ES-I3 (cell line): ENCODE data around the gene CHST3.

ENCODE experiments used
- H3K36me3 ChIP-seq: 2 replicates; pipeline ENCODE4 v1.6.1; 2013; ENCODE audit warnings: mild to moderate bottlenecking, low read length, control low read depth, moderate library complexity; ENCODE audit not compliant: insufficient read depth
- H3K4me1 ChIP-seq: 2 replicates; pipeline ENCODE4 v1.6.1; 2013; ENCODE audit warnings: mild to moderate bottlenecking, control low read depth, low read length; ENCODE audit not compliant: insufficient read depth
- H3K9ac ChIP-seq: 2 replicates; pipeline ENCODE4 v1.6.1; 2013; ENCODE audit warnings: low read depth, mild to moderate bottlenecking, low read length, moderate library complexity
- H3K9me3 ChIP-seq: 2 replicates; pipeline ENCODE4 v1.6.1; 2013; ENCODE audit warnings: mild to moderate bottlenecking, low read length, moderate library complexity; ENCODE audit not compliant: control insufficient read depth, insufficient read depth

Gene CHST3

DNA sequence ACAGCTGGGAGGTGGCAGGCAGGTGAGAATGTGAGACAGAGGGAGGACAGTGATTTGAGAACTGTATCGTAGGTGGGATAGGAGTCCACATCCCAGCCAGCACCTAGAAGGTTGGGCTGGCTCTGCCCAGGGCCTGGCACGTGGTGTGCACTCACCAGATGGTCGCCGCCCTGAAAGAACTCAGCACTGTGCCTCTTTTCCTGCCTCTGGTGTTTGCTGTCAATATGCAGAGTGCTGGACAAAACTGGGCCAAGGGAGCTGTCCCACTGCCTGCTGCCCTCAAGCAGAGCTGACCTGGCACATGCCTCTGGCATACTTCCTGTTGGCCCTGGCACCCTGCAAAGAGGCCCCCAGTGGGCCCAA, 36.8 kb downstream of the CHST3 start:
- peaks cover 26% of the 10 kb centered on the region; the same call in 1 of the 2 replicates for H3K4me1 ChIP-seq
- no peaks in the 10 kb centered on the region for H3K36me3 ChIP-seq
- no peaks in the 10 kb centered on the region for H3K9me3 ChIP-seq
- no peak overlapping the region for H3K9ac ChIP-seq

DNA sequence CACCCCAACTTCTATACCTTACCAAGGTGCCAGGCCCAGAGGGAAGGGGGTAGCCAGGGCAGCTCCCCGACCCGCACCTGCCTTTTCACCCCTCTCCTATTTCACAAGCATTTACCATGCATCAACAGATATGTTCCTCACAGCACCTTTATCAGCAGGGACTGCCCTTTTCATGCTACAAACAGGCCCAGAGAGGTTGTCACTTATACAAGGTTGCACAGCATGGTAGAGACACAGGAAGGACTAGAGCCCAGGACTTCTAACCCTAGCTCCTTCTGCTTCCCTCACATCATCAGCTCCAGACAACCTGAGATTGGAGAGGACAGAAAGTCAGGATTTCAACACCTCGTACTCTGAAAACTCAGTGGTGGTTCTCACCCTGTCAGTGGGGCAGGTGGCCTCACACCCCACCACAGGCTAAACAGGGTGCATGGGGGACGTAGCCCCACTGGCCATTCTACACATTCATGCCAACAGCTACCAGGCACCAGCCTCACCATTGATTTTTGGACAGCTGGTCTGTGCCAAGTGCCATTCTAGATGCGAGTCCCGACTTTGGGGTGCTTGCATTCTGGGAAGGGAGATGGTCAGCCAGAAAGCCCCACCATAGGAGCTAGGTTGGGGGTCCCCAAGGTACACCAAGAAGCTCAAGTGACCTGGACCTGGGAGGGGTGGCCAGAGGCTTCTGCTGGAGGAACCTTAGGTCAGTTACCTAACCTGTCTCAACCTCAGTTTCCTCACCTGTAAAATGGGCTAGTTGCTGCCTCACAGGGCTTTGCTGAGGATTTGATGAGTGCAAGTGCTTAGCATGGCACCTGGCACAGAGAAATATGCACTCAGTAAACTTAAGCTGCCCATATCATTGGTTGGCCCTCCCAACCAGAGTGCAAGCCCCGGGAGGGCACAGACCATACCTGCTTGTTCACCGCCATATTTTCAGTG, 38.4 kb downstream of the CHST3 start:
- no peak overlapping the region for H3K9ac ChIP-seq
- H3K4me1 ChIP-seq, result peaks cover 26% of the 10 kb centered on the region; the same call in 1 of the 2 replicates
- H3K9me3 ChIP-seq, result no peaks in the 10 kb centered on the region

DNA sequence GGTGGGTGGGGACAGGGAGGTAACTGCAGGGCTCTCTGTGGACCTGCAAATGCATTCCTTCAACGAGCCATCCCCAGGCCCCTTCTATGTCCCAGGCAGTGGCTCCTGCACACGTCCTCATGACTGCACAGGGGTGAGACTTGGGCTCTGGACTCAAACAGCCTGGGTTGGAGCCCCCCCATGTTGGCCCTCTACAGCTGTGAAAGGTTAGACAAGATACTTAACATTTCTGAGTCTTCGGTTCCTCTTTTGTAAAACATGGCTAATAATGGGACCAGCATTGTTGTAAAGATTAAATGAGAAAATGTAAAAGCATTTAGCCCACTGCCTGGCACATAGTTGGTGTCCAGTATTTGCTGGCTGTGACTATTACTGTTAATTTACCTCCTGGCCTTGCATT, 41.8 kb downstream of the CHST3 start:
- no peak overlapping the region for H3K9ac ChIP-seq
- H3K36me3 ChIP-seq, result no peaks in the 10 kb centered on the region; the same call in 1 of the 2 replicates
- peaks cover 14% of the 10 kb centered on the region; the same call in 1 of the 2 replicates for H3K4me1 ChIP-seq
- no peaks in the 10 kb centered on the region for H3K9me3 ChIP-seq

More for the DNA sequence above, 38.4 kb downstream of the CHST3 start:
- H3K36me3 ChIP-seq, result no peaks in the 10 kb centered on the region

DNA sequence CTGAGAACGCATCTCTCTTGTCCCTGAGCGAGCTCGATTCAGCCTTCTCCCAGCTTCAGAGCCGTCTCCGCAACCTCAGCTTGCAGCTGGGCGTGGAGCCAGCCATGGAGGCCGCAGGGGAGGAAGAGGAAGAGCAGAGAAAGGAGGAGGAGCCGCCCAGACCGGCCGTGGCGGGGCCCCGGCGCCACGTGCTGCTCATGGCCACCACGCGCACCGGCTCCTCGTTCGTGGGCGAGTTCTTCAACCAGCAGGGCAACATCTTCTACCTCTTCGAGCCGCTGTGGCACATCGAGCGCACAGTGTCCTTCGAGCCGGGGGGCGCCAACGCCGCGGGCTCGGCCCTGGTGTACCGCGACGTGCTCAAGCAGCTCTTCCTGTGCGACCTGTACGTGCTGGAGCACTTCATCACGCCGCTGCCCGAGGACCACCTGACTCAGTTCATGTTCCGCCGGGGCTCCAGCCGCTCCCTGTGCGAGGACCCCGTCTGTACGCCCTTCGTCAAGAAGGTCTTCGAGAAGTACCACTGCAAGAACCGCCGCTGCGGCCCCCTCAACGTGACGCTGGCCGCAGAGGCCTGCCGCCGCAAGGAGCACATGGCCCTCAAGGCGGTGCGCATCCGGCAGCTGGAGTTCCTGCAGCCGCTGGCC, 43.2 kb downstream of the CHST3 start:
- no peaks in the 10 kb centered on the region; the same call in 1 of the 2 replicates for H3K36me3 ChIP-seq
- no peak overlapping the region for H3K9ac ChIP-seq
- H3K9me3 ChIP-seq, result no peaks in the 10 kb centered on the region
- H3K4me1 ChIP-seq, result peaks cover 14% of the 10 kb centered on the region; the same call in 1 of the 2 replicates

DNA sequence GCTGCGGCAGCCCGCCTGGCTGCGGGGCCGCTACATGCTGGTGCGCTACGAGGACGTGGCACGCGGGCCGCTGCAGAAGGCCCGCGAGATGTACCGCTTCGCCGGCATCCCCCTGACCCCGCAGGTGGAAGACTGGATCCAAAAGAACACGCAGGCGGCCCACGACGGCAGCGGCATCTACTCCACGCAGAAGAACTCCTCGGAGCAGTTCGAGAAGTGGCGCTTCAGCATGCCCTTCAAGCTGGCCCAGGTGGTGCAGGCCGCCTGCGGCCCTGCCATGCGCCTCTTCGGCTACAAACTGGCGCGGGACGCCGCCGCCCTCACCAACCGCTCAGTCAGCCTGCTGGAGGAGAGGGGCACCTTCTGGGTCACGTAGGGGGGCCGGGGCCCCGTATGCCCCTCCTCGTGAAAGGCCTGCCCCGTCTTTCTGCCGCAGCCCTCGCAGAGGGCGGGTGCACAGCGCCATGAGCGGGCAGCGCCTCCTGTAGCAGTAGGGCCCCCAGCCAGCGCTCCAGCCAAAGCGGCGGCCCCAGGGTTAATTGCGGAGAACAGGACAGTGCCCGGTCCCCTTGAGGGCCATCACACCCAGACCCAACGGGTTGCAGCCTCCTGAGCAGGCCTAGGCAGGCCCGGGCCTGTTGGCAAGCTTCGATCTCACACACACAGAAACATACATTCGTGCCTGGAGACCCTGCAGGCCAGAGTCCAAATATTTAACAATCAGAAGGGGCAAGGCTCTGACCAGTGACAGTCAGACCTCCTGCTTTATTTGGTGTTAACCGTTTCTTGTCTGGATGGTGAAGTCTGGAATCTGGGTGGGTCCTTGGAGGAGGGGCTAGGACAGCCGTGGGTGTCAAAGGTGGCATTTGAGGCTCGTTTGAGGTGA, 44.1 kb downstream of the CHST3 start:
- peaks cover 14% of the 10 kb centered on the region; the same call in 1 of the 2 replicates for H3K4me1 ChIP-seq
- no peak overlapping the region for H3K9ac ChIP-seq
- H3K9me3 ChIP-seq, result no peaks in the 10 kb centered on the region
- H3K36me3 ChIP-seq, result no peaks in the 10 kb centered on the region; the same call in 1 of the 2 replicates

DNA sequence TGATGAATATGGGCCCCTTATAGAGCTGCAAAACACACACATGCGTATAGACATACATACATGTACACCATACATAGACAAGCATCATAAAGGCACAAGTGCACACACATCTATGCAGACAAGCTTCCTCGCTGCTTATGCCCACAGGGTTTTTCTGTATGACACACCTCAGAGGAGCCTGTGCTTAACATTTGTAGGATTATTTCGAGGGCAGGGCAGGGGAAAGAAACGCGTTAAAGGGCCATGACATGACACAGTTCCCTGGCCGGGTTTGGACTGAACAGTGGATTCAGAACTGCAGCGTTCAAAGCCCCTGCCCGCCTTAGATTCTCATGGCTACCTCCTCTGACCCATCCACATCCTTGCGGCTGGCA, 44.8 kb downstream of the CHST3 start:
- Histone ChIP-seq H3K4me1 (peaks cover 14% of the 10 kb centered on the region; the same call in 1 of the 2 replicates), H3K9me3 (no peaks in the 10 kb centered on the region), H3K9ac (no peak overlapping the region), H3K36me3 (no peaks in the 10 kb centered on the region; the same call in 1 of the 2 replicates)

DNA sequence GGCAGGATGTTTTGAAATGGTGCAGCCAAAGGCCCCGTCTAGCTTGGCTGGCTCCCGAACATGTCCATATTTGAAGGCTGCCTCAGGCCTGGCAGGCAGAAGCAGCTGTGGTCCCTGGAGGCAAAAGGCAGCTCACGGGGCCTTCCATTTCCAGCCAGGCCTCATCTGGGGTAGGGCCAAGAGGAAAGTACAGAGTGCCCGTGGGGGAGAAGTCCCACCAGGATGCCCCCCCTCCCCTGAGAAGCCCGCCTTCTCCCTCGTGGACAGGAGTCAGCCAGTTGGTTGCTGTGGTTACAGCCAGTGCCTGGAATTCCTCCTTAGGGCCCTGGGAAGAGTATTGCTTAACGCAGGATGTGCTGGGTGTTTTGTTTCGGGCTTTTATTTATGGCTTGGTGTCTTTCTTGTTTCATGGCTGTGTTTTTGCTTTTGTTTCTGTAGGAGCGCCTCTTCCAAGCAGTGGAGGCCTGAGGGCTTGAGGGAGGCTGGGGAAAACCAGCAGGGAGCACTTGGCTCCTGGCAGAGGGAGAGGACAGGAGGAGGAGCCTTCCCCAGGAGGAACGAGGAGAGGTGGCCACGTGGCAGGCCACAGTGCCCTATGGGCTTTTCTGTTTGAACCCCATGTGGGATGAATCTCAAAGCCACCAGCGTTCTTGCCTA, 45.4 kb downstream of the CHST3 start:
- Histone ChIP-seq H3K9ac (no peak overlapping the region), H3K4me1 (peaks cover 14% of the 10 kb centered on the region; the same call in 1 of the 2 replicates), H3K36me3 (no peaks in the 10 kb centered on the region; the same call in 1 of the 2 replicates), H3K9me3 (no peaks in the 10 kb centered on the region)

DNA sequence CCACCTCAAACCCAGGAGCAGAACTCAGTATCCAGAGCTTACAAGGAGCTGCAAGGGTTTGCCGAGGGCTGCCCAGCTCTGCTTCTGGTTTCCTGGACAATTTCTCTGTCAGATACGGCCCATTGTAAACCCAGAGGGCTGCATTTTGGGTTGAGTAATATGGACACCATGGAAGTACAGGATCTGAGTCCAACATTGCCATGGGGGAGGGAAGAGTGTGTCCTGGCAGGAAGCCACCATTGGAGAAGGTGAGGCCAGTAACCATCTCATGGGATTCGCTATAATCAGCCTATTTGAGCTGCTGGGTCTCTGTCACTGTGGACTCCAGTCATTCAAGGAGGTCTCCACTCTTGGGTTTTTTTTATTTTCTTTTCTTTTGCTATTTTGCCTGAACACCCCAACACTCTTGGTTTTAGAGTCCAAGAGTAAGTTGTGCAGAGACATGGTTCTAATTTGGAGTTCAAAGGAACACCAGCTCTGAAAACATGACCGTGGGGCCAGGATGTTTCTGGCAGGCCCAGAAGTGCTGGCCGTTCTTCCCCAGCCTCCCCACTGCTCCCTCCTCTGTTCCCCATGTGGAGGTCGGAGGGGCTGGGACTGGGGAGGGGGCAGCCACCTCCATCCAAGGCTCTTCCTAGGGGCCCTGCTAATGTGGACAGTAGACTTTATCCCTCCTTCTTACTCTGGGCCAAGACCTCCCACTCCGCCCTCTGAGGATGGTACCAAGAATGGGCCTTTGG, 46.2 kb downstream of the CHST3 start:
- no peaks in the 10 kb centered on the region; the same call in 1 of the 2 replicates for H3K36me3 ChIP-seq
- peaks cover 14% of the 10 kb centered on the region; the same call in 1 of the 2 replicates for H3K4me1 ChIP-seq
- H3K9me3 ChIP-seq, result no peaks in the 10 kb centered on the region
- no peak overlapping the region for H3K9ac ChIP-seq

DNA sequence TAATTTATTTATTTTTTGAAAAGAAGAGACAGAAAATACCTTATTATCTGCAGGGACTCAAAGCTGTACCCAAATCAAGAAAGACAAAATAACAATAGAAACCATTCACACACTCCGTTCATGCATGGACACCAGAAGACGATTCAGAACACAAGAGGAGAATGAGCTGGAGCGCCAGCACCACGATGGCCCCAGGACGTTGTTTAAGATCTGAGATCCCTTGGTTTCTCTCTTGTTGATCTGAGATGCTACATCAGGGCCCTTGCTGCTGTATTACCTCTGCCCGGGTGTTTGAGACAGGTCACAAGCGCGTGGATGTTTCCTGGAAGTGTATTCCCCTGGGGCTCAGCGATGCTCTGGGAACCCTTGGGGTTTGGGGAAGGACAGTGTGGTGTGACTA, 46.8 kb downstream of the CHST3 start:
- Histone ChIP-seq H3K9ac (no peak overlapping the region), H3K9me3 (no peaks in the 10 kb centered on the region), H3K36me3 (no peaks in the 10 kb centered on the region; the same call in 1 of the 2 replicates), H3K4me1 (peaks cover 14% of the 10 kb centered on the region; the same call in 1 of the 2 replicates)

DNA sequence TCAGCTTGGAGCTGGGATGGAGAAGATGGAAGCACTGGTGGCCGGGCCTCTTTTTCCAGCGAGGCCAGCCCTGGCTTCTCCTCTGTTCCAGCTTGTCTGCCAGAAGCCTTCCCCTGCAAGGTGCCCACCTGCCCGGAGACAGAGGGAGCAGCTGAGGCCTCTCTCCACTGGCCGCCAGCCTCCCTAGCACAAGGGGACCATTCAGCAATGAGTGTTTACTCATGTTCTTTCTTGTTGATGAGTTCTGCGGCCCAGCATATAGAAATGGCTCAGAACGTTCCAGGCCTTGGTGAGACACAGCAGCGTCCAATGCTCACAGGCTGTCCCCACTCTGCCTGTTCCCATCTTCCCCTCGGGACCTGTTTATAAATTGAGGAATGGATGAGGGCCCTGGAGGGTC, 47.3 kb downstream of the CHST3 start:
- Histone ChIP-seq H3K9me3 (no peaks in the 10 kb centered on the region), H3K9ac (no peak overlapping the region), H3K4me1 (peaks cover 14% of the 10 kb centered on the region; the same call in 1 of the 2 replicates), H3K36me3 (no peaks in the 10 kb centered on the region; the same call in 1 of the 2 replicates)

DNA sequence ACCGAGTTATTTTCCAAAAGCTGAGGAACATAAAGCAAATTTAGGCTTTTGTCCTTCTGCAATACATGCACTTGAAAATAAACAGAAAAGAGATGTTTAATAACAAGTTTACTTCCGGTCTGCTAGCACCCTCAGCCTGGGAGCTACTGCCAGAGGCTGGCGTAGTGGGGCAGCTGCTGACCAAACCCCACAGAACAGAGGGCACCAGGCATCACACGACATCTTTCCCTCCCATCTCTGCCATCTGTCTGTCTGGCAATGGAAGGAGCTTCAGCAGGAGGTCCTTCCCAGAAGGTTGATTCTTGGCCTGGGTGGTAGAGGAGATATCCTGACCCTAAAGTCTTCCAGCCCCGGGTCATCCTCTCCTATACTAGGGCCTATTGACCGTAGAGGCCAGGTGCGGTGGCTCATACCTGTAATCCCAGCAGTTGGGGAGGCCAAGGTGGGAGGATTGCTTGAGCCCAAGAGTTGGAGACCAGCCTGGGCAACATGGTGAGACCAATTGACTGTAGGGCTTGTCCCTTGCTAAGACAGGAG, 47.8 kb downstream of the CHST3 start:
- Histone ChIP-seq H3K36me3 (no peaks in the 10 kb centered on the region; the same call in 1 of the 2 replicates), H3K4me1 (peaks cover 14% of the 10 kb centered on the region; the same call in 1 of the 2 replicates), H3K9me3 (no peaks in the 10 kb centered on the region), H3K9ac (no peak overlapping the region)

DNA sequence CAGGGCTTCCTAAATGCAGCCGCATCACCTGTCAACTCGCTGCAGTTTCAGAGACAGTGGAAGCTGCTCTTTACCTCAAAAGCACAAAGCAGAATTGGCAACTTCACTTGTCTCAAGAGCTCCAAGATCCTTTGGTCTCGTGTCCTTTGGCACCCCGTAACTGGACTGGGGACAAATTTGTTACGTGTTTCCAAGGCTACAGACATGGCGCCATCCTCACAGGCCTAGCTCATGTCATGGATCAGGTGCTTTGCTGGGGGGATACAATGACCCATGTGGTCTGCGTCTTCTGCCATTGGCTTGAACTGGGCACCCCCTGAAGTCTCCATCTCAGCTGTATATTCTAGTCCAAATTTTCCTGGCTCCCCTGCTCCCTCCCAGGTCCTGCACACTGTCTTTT, 48.6 kb downstream of the CHST3 start:
- no peaks in the 10 kb centered on the region; the same call in 1 of the 2 replicates for H3K36me3 ChIP-seq
- no peaks in the 10 kb centered on the region for H3K9me3 ChIP-seq
- H3K9ac ChIP-seq, result no peak overlapping the region
- H3K4me1 ChIP-seq, result peaks cover 14% of the 10 kb centered on the region; the same call in 1 of the 2 replicates
